Sciatic nerve (tissue), 2 donors: ENCODE data around the gene UGT1A8. TPM values are rescaled to one million over a fixed set of nuclear protein-coding genes. Genes with fewer than 3 reads are reported as not detected.
"Not testable (repeated sequence)": the region's sequence is repeated elsewhere in the genome, so short reads cannot be mapped to it uniquely, and the experiment has no call there.

ENCODE experiments used
- ATAC-seq: fragments of 200-7000 bp; cut with Tn5 transposase; one replicate; pipeline ENCODE4 v1.9.1; 2020; ENCODE audit warnings: mild to moderate bottlenecking, moderate library complexity
- DNase-seq: peaks from one replicate; pipeline ENCODE4 v3.0.0-alpha.2; 2020; ENCODE audit warnings: low spot score
- intact Hi-C: fragments of 100-400 bp; cut with DNase I; formaldehyde crosslinking; loops from one replicate; pipeline ENCODE4 v1.14.2; 2022
- total RNA-seq: library from RNA; stranded (reverse); fragmentation: NEBNext Ultra II Directional; extraction: Animal tissue kit (Norgen Biotek cat#: 25700); gene quantifications from one replicate; pipeline ENCODE4 v1.2.1, GENCODE V29; 2021
- donor health status: DM: no; HTN: no; CAD: no.
- donor health status: DM: no; HTN: no; CAD: no.

Gene UGT1A8
- total RNA-seq, 1 donor from 2014 or later, result not detected

DNA sequence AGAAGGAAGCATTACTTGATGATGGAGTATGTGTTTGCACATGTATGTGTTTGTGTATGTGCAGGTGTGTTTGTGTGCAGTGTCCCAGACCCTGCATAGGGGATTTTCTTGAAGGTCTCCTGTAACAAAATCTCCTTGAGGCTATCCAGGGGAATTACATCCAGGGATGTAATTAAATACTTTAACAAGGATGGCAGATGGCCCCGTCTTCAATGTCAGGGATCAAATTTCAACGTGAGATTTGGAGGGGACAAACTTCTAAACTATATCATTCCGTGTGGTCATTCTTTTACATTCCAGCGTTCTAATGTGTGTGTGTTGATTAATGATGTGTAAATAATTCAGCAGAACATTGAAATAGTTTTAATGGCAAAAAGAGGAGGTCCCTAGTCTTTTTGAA, 57.6 kb downstream of the UGT1A8 start:
- ATAC-seq (no peak), DNase-seq (no peak)
- intact Hi-C loops, result no loop called here

DNA sequence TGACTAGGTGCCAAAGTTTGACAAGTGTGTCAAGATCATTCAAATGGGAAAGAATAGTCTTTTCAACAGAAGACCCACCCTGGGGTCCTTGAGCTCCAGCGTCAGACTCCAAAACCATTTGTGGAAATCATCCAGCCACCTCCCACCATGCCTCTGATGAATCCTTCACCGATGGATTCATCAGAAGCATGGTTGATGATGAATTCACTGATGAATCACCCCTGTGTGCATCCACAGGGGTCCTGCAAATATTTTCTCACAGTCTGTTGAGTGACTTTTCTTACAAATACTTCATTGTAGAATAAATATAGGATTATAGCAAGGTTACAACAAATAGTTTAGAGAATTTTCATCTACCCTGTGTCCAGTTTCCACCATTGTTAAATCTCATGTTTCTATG, 58.6 kb downstream of the UGT1A8 start:
- DNase-seq, result no peak
- no peak for ATAC-seq
- intact Hi-C loops, result no loop called here

DNA sequence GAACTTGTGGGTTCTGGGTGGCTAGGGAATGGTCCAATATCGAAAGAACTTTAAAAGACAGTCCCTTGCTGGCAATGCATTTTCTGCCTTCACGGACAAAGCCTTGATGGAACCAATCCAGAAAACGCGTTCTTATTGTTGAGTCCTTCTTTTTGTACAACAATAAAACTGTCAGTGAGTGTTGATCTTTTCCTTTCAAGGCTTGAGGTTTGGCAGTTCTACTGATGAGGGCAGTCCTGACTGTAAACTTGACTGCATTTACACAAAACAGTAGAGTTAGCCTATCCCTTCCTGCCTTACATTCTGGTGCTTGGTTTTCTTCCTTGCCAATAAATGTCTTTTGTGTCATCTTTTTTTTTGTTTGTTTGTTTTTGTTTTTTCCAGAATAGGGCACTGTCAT, 61.8 kb downstream of the UGT1A8 start:
- intact Hi-C loops, result no loop called here
- ATAC-seq (no peak), DNase-seq (no peak)

DNA sequence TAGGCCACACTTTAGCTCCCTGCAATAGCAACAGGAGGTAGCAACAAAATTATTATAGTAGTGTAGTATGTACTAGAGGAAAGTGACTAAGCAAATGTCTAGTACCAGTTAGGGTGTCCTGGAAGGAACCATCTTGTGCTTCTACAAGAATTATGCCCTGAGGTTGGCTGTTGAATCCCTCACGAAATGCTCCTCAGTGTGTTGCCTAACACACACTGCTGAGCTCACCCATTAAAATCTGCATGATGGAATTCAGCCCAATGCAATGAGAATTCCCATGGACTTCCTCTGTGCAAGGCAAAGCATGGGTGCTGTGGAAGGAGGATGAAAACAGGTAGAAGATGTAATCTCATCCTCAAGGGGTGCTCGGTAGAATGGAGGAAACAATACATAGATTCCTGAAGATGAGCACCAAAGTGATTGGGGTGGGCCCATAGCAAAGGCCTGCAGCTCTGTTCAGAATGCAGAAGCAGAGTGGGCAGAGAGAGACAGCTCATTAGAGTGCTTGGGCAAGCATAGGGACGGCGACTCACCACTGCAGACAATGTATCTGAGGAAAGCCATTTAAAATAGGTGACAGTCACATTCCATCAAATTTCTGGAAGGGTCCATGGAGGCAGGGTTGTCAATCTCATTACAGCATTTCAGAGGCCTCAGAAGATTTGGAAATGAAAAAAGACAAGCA, 63.1 kb downstream of the UGT1A8 start:
- intact Hi-C loops, result no loop called here
- DNase-seq, result no peak
- ATAC-seq, result no peak

DNA sequence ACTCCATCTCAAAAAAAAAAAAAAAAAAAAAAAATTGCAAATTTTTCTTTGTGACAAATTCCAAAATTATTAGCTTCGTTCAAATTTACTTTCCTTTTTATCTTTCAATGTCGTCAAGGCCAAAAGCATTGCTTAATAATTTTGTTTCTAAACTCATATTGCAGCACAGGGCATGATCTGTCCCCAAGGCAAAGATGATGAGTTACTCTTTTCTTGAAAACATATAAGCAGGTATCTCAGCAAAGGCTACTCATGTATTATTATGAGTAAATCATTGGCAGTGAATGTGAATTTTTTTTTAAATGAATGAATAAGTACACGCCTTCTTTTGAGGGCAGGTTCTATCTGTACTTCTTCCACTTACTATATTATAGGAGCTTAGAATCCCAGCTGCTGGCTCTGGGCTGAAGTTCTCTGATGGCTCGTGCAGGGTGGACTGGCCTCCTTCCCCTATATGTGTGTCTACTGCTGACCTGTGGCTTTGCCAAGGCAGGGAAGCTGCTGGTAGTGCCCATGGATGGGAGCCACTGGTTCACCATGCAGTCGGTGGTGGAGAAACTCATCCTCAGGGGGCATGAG, 64.2 kb downstream of the UGT1A8 start, which contains the start of gene UGT1A7:
Gene UGT1A7 (plus strand): TSS at position 381 of the 579 bp plus-strand sequence. CDS start 37 bp downstream, at position 418.
- ATAC-seq, result no peak
- intact Hi-C loops, result no loop called here
- no peak for DNase-seq

DNA sequence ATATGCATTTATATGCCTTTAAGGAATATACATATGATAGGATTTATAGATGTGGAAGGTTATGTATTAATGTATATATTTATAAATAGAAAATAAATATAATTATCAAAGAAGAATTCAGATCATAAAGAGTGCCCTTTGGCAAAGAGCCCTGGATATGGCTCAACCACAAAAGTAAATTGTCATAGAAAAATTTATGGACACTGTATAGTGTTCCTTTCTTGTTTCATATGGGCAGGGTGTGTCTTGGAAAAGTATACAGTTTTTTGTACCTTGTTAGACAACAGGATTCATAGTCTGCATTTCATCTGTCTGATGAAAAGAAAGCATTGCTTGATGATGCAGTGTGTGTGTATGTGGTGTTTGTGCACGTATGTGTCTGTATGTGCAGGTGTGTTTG, 67.2 kb downstream of the UGT1A8 start:
- intact Hi-C loops, result no loop called here
- no peak for ATAC-seq
- DNase-seq, result no peak

DNA sequence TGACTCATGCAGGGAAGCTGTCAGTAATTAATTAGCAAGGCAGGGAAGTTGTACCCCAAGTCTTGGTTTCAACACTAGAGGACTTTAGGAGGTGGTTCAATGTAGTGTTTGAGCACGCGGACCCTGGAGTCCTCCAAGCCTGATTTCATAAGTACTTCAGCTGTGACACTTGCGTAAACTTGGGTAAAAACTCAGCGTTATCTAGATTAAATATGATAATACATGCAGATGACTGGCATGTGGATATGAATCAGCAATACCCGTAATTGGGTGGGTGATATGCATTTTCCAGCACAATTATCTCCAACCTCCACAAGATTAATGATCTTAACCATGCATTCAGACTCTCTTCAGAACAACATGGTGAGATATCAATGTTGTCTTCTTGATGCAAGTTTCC, 69.5 kb downstream of the UGT1A8 start:
- intact Hi-C loops, result no loop called here
- ATAC-seq (no peak), DNase-seq (no peak)

DNA sequence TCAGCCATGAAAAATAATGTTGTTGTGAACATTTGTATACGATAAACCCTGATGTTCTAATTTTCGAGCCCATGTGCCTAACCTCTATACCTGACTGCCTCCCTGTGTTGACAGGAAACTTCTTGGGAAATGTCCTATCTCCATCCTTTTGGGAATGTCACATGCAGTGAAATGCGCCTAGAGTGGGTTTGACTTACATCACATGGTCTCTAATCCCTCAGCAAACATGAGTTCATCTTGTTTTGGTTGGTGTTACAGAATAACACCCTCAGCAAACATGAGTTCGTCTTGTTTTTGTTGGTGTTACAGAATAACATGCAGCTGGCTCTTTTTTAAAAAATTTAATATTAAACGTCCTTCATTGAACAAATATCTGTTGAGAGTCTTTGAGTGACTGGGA, 70.9 kb downstream of the UGT1A8 start:
- DNase-seq (no peak), ATAC-seq (no peak)
- intact Hi-C loops, result no loop called here

DNA sequence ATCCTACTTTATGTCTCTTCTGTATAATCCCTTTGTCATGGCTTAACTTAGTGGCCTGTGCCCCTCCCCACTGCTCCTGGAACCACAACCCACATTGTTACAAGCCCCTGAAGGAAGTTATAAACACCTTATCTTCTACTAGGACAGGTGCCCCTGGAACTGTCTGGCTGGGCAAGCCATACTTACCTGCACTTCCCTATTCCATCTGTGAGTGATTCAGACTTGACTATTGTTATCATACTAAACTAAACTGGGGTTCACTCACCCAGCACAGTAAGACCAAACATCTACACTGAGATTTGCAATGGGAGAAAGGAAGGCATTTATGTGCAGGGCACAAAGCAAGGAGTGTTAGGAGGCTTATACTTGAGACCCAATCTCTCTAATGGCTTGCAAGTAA, 71.6 kb downstream of the UGT1A8 start:
- ATAC-seq (no peak), DNase-seq (no peak)
- intact Hi-C loops, result no loop called here

DNA sequence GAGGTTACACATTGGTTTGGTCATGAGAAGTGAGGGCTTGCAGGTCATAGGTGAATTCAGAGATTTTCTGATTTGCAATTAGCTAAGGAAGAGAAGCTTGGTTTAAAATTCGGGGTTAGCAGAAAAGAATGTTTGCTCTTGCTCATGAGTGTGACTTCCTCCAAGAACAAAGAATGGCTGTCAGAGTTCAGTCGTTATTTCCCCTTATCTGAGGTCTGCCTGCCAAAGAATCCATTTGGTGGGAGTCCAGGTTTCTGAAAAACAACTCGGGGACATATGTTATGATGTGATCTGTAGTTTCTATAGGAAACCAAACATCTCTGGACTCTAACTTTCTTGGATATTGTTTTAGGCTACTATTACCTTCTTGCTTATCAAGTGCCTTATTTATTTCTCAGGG, 72.1 kb downstream of the UGT1A8 start:
- no peak for ATAC-seq
- no peak for DNase-seq
- intact Hi-C loops, result no loop called here

DNA sequence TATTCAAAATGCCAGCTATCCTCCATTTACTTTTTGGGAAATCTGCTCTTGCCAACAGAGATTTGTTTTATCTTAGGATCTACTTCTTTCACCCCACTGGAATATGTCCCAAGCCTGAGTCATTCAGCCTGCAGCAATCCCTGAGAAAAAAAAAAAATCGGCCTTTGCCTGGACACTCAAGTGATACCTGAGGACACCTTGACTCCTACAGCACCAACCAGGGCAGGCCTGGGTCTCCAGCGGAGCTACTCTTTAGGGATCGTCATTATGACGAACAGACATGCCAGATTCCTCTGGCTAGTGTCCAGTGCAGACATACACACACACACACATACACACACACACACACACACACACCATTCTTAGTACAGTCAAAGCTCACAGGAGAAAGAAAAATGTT, 73.0 kb downstream of the UGT1A8 start:
- DNase-seq, result no peak
- intact Hi-C loops, result no loop called here
- ATAC-seq, result no peak

DNA sequence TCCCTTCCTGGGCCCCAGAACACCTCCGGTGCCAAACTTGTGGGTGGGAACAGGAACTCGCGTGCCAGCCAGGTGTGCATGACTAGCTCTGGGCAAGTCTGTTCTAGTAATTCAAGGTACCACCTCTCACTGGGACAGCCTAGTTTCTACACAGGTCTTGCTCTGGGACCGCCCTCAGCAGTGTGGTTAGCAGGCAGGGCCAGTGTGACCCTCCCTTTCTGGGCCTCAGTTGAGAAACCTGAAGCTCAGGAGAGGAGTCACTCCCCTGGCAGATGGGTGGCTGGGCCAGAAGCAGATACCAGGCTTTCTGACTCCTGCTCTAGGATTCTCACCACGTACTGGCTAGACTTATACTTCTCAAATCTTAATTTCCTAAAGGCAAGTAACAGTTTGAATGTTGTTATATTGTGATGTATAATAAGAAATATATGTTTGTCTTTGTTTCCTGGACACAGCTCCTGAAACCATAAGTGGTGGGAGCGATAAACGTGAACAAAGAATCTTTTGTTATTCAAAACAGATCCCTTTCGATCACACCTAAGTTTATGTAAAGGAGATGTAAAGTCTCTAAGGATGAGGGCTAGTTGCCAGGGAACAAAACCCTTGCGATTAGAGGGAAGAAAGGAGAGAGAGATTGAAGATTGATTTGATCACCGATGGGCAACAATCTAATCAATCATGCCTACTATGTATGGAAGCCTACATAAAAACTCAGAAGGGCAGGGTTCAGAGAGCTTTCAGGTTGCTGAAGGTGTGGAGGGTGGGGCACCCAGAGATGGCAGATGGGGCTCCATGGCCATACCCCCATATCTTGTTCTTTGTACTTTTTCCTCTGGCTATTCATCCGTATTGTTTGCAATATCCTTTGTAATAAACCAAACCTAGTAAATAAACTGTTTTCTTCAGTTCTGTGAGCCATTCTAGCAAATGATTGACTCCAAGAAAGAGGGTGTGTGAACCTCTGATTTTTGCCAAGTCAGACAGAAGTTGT, 74.3 kb downstream of the UGT1A8 start:
- intact Hi-C loops, result no loop called here

DNA sequence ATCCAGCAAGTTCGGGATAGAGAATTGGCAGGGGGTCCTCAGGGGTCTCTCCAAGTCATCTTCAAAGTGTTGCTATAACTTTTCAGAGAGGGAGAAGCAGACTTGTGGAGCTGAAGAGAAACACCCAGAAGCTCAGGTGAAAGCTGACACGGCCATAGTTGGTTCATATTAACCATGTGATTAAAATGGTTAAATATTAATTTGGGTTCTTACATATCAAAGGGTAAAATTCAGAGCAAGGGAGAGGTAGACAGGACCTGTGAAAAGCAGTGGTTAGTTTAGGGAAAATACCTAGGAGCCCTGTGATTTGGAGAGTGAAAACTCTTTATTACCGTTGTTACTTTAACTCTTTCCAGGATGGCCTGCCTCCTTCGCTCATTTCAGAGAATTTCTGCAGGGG, 75.2 kb downstream of the UGT1A8 start, which contains the start of gene UGT1A6:
Gene UGT1A6 (plus strand): TSS at position 243 of the 400 bp plus-strand sequence. CDS start 115 bp downstream, at position 358.
- DNase-seq (no peak), ATAC-seq (no peak)
- intact Hi-C loops, result no loop called here

More for the DNA sequence above, 74.3 kb downstream of the UGT1A8 start:
- DNase-seq (no peak), ATAC-seq (no peak)

DNA sequence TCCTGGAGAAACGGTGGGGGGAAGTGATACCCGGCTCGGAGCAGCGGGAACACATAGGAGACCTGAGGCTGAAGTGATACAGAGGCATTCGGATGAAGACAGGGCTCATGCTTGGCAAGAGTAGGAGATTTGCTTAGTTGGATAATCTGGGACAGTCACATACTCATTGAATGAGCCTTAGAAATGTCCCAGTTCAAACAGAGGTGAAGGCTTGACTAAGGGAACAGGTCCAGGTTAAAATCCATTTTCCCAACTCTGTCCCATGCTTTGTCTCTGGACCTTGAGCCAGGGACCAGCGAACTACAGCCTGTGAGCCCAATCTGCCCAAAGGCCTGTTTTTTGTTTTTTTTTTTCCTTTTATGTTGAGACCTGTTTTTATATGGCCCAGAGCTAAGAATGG, 76.5 kb downstream of the UGT1A8 start:
- intact Hi-C loops, result no loop called here
- ATAC-seq (no peak), DNase-seq (no peak)

DNA sequence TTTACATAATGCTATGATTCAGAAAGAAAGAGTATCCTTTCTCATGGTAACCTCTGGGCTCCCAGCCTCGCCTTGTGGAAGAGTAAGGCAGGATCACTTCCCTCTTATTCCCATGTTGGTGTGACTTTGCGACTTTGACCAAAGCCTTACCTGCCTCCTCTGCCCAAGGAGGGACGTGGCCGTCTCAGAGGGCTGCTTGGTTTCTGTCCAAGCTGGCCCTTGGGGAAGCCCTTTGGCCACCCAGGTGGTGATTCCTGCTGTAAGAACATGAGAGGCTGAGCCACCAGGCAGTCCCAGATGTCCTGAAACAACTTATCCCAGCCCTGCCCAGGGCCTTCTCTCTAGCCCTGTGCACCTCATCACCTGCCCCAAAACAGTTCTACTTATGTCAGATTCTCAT, 81.3 kb downstream of the UGT1A8 start:
- intact Hi-C loops, result no loop called here
- DNase-seq (no peak), ATAC-seq (no peak)

DNA sequence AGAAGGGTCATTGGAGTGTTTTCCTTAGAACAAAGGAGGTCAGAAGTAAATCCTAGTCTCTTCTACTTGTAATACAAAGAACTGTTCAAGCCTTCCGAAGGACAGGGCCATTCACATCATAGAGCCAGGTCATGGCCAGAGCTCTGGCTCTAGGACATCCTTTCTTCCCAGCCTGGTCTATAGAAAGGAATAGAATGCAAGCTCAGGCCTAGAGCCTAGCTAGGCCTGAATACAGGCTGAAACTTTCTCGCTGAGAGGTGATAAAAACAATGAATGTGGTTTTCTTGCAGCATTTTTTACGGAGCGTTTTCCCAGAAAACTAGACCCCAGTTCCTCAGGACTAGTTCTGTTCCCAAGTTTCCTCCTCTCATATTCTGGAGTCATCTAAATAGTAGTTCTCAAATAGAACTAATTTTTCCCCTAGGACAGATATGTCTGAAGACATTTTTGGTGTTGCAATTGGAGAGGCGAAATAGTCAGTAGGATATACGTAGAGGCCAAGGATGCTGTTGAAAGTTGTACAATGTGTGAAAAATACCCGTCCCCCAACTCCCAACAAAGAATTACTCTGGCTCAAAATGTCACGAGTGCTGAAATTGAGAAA, 82.1 kb downstream of the UGT1A8 start:
- DNase-seq, result no peak
- intact Hi-C loops, result loop anchor here (10.0 kb wide), 1 partner anchor 105 kb away; no protein-coding TSS in a partner anchor
- no peak for ATAC-seq

DNA sequence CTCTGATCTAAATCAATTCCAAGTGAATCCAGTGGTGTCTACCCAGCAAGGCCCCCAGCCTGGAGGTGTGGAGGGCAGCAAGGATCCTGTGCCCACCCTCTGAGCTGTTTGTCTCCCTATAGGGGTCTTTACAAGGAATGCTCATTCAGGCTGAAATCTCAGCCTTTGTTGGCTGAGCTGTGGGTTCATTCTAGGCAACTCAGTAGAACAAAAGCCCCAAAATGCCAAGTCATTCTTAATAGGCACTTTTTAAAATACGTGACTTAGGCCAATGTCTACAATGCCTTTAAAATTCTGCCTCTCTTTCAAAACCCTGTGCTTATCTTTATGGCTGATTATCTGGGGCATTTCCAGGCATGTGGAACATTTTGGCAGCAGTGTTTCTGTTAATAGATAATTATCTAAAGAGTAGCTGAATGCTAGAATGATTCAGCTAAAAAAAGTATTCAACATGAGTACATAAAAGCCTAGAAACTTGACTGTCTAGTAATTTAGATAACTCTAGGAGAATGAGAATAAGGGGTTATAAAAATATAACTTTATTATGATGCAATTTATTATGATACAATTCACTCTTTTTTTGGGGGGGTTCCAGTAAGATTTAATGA, 82.7 kb downstream of the UGT1A8 start:
- DNase-seq (no peak), ATAC-seq (no peak)
- intact Hi-C loops, result loop anchor here (10.0 kb wide), 1 partner anchor 105 kb away; no protein-coding TSS in a partner anchor

DNA sequence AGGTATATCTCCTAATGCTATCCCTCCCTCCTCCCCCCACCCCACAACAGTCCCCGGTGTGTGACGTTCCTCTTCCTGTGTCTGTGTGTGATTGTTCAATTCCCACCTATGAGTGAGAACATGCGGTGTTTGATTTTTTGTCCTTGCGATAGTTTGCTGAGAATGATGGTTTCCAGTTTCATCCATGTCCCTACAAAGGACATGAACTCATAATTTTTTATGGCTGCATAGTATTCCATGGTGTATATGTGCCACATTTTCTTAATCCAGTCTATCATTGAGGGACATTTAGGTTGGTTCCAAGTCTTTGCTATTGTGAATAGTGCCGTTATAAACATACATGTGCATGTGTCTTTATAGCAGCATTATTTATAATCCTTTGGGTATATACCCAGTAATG, 83.4 kb downstream of the UGT1A8 start:
- intact Hi-C loops, result loop anchor here (10.0 kb wide), 1 partner anchor 106 kb away; no protein-coding TSS in a partner anchor
- not testable (repeated sequence) for DNase-seq, ATAC-seq

DNA sequence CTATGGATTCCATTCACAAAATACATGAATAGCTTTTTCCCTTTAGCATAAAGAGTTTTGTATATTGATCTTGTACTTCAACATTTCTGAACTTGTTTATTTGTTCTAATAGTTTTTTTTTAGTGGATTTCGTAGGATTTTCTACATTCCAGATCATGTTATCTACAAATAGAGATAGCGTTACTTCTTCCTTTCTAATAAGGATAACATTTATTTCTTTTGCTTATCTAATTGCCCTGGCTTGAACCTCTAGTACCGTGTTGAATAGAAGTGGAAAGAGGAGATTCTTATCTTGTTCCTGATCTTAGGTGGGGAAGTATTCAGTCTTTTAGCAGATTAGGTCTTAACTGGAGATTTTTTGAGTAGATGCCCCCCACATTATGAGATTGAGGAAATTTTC, 84.8 kb downstream of the UGT1A8 start:
- intact Hi-C loops, result loop anchor here (10.0 kb wide), 1 partner anchor 107 kb away; no protein-coding TSS in a partner anchor
- no peak for DNase-seq
- ATAC-seq, result no peak
